ENCODE measurements around the gene OR7C1. TPM values are rescaled to one million over a fixed set of nuclear protein-coding genes. Genes with fewer than 3 reads are reported as not detected.

Gene OR7C1
- total RNA-seq, 1 experiment from 2014 or later, result not detected

- TF ChIP-seq HMGXB4 (CRISPR knock-in tag; IDR thresholded peaks at IDR 0.05) (no peak), E2F4 (CRISPR knock-in tag; IDR thresholded peaks at IDR 0.05; ENCODE audit: borderline replicate concordance, low read depth) (no peak)
These were observed 8.6 kb upstream of the OR7C1 start (continued) for GRCh38 chr19:14843578-14843977.

- Mint-ChIP-seq H3K4me1 (no peaks in the 10 kb centered on the region), H3K27ac (no peak overlapping the region), H3K9me3 (peaks cover 17% of the 10 kb centered on the region), H3K36me3 (no peaks in the 10 kb centered on the region), H3K27me3 (ENCODE audit: low read depth) (peaks cover 16% of the 10 kb centered on the region), H3K4me3 (no peak overlapping the region)
- ChIA-PET CTCF (no interaction called here), POLR2A (no interaction called here)
- DNase-seq (ENCODE audit: low spot score), result no peak
- no peak for TF ChIP-seq ATF6 (CRISPR knock-in tag; IDR thresholded peaks at IDR 0.05)
- no peak for TF ChIP-seq GABPB1 (CRISPR knock-in tag; IDR thresholded peaks at IDR 0.05)
- no peak for TF ChIP-seq STAT6 (CRISPR knock-in tag; conservative IDR thresholded peaks at IDR 0.05; ENCODE audit: low read depth)
- TF ChIP-seq CREM (CRISPR knock-in tag; IDR thresholded peaks at IDR 0.05), result no peak
- TF ChIP-seq SOX15 (CRISPR knock-in tag; IDR thresholded peaks at IDR 0.05), result no peak
- TF ChIP-seq ZNF138 (CRISPR knock-in tag; conservative IDR thresholded peaks at IDR 0.05), result no peak
- TF ChIP-seq FOXP1 (CRISPR knock-in tag; IDR thresholded peaks at IDR 0.05; ENCODE audit: borderline replicate concordance), result no peak
- TF ChIP-seq IRF2 (CRISPR knock-in tag; IDR thresholded peaks at IDR 0.05; ENCODE audit: borderline replicate concordance, low read depth), result no peak
- TF ChIP-seq JUN (CRISPR knock-in tag; IDR thresholded peaks at IDR 0.05), result no peak
- TF ChIP-seq NR1H2 (CRISPR knock-in tag; IDR thresholded peaks at IDR 0.05), result no peak
- TF ChIP-seq CDX4 (CRISPR knock-in tag; IDR thresholded peaks at IDR 0.05; ENCODE audit: borderline replicate concordance), result no peak
- no peak for TF ChIP-seq MXD4 (CRISPR knock-in tag; IDR thresholded peaks at IDR 0.05; ENCODE audit: borderline replicate concordance)
- TF ChIP-seq FOXP4 (CRISPR knock-in tag; IDR thresholded peaks at IDR 0.05), result no peak
- TF ChIP-seq ZNF263 (CRISPR knock-in tag; IDR thresholded peaks at IDR 0.05; ENCODE audit: low read depth), result no peak
- TF ChIP-seq MYBL2 (CRISPR knock-in tag; IDR thresholded peaks at IDR 0.05), result no peak
- no peak for TF ChIP-seq ATF2 (CRISPR knock-in tag; IDR thresholded peaks at IDR 0.05; ENCODE audit: borderline replicate concordance, low read depth)
- no peak for TF ChIP-seq GRHL2 (CRISPR knock-in tag; IDR thresholded peaks at IDR 0.05; ENCODE audit: insufficient replicate concordance, severe bottlenecking)
- TF ChIP-seq ZMAT4 (CRISPR knock-in tag; IDR thresholded peaks at IDR 0.05), result no peak
- no peak for TF ChIP-seq ELF4 (CRISPR knock-in tag; IDR thresholded peaks at IDR 0.05; ENCODE audit: low read depth)
- ATAC-seq, result no peak
These were observed 8.2 kb upstream of the OR7C1 start for GRCh38 chr19:14843169-14843568.

All from WTC11 (cell line).